Trophoblast cell (in vitro differentiated cells and primary cell): ENCODE results near the gene HSD3B1.

ENCODE experiments used
- DNase-seq, 2 donors: peaks; one replicate each; pipeline ENCODE4 v3.0.0-alpha.2; 2016
- H2AFZ ChIP-seq: 2 replicates; pipeline ENCODE4 v1.6.1; 2013; ENCODE audit warnings: low read length, moderate library complexity, mild to moderate bottlenecking; ENCODE audit not compliant: insufficient read depth, poor library complexity
- H2AK5ac ChIP-seq: 2 replicates; pipeline ENCODE4 v1.6.1; 2013; ENCODE audit warnings: mild to moderate bottlenecking, low read length
- H2BK120ac ChIP-seq: 2 replicates; pipeline ENCODE4 v1.6.1; 2013; ENCODE audit warnings: low read length, mild to moderate bottlenecking, moderate library complexity; ENCODE audit not compliant: insufficient read depth, poor library complexity
- H2BK12ac ChIP-seq: 2 replicates; pipeline ENCODE4 v1.6.1; 2013; ENCODE audit warnings: mild to moderate bottlenecking, low read length, moderate library complexity
- H2BK5ac ChIP-seq: 2 replicates; pipeline ENCODE4 v1.6.1; 2013; ENCODE audit warnings: low read length, low read depth, moderate library complexity, mild to moderate bottlenecking; ENCODE audit not compliant: poor library complexity
- H3K14ac ChIP-seq: 2 replicates; pipeline ENCODE4 v1.6.1; 2013; ENCODE audit warnings: mild to moderate bottlenecking, low read length
- H3K18ac ChIP-seq: 2 replicates; pipeline ENCODE4 v1.6.1; 2013; ENCODE audit warnings: mild to moderate bottlenecking, low read length
- H3K23ac ChIP-seq: 2 replicates; pipeline ENCODE4 v1.6.1; 2013; ENCODE audit warnings: low read length
- H3K27ac ChIP-seq: 2 replicates; pipeline ENCODE4 v1.5.1; 2013; ENCODE audit warnings: low read depth, mild to moderate bottlenecking, inconsistent platforms, low read length, moderate library complexity
- H3K27me3 ChIP-seq: 2 replicates; pipeline ENCODE4 v1.6.1; 2013; ENCODE audit warnings: inconsistent platforms, mild to moderate bottlenecking, low read length, moderate library complexity; ENCODE audit not compliant: insufficient read depth
- H3K36me3 ChIP-seq, 2 experiments: 1 replicate in 1 of 2; 2 replicates in 1 of 2; pipeline ENCODE4 v1.6.1; 2013; ENCODE audit warnings: low read length in 2 of 2, mild to moderate bottlenecking in 2 of 2, moderate library complexity in 1 of 2; ENCODE audit not compliant: insufficient read depth in 2 of 2, control insufficient read depth in 1 of 2
- H3K4ac ChIP-seq: 2 replicates; pipeline ENCODE4 v1.6.1; 2013; ENCODE audit warnings: low read depth, mild to moderate bottlenecking, low read length, moderate library complexity
- H3K4me1 ChIP-seq, 2 experiments: 1 replicate in 1 of 2; 2 replicates in 1 of 2; pipeline ENCODE4 v1.6.1; 2013; ENCODE audit warnings: low read length in 2 of 2, mild to moderate bottlenecking in 2 of 2, moderate library complexity in 1 of 2; ENCODE audit not compliant: insufficient read depth in 2 of 2, control insufficient read depth in 1 of 2
- H3K4me2 ChIP-seq: 2 replicates; pipeline ENCODE4 v1.6.1; 2013; ENCODE audit warnings: inconsistent platforms, mild to moderate bottlenecking, low read length, moderate library complexity
- H3K4me3 ChIP-seq: 2 replicates; pipeline ENCODE4 v1.5.1; 2013; ENCODE audit warnings: mild to moderate bottlenecking, low read depth, low read length, inconsistent platforms
- H3K79me1 ChIP-seq: one replicate; pipeline ENCODE4 v1.6.1; 2013; ENCODE audit warnings: low read length
- H3K79me2 ChIP-seq: 2 replicates; pipeline ENCODE4 v1.6.1; 2013; ENCODE audit warnings: low read length, mild to moderate bottlenecking; ENCODE audit not compliant: control insufficient read depth, insufficient read depth, poor library complexity
- H3K9ac ChIP-seq: 2 replicates; pipeline ENCODE4 v1.6.1; 2013; ENCODE audit warnings: mild to moderate bottlenecking, low read length
- H3K9me3 ChIP-seq: 2 replicates; pipeline ENCODE4 v1.6.1; 2013; ENCODE audit warnings: low read depth, mild to moderate bottlenecking, control low read depth, inconsistent platforms, low read length; ENCODE audit not compliant: insufficient read depth
- H4K12ac ChIP-seq: 2 replicates; pipeline ENCODE4 v1.6.1; 2013; ENCODE audit warnings: low read depth, mild to moderate bottlenecking, low read length, moderate library complexity
- H4K8ac ChIP-seq: 2 replicates; pipeline ENCODE4 v1.6.1; 2013; ENCODE audit warnings: low read depth, mild to moderate bottlenecking, low read length, moderate library complexity
- H4K91ac ChIP-seq: one replicate; pipeline ENCODE4 v1.6.1; 2013; ENCODE audit warnings: low read depth, mild to moderate bottlenecking, low read length, moderate library complexity
- WGBS: extraction: QIAGEN DNeasy Blood & Tissue Kit; methylation state at CpG from one replicate; pipeline ENCODE4 v1.1.7; 2013; ENCODE audit warnings: missing lambda C conversion rate; ENCODE audit not compliant: insufficient read length, insufficient coverage; ENCODE audit errors: extremely low coverage; 5-methylcytosine and 5-hydroxymethylcytosine counted together

HSD3B1 gene

DNA sequence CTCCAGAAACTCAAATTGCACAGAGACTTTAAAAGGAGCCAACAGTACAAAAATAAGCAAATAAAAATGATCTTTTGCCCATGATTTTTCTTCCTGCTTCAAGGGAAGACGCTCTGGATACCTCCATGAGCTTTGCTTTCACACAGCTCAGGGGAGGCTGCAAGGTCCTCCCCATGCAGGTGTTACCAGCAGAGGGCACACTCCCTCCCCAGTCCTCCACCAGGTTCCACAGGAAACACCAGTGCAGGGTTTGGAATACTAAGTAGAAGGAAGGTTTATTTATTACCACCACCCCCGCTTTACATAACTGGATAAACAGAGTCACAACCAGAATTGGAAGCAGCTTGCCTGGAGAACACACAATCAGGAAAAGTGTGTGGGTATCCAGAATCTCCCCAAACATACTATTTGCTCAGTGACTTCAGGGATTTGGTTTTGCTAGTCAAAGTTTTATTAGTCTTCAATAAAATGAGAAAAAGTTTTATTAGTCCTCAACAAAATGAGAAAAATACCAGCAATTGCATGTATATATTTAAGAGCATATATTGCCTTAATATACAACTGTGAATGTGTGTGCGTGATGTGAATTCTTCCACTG lies 37.3 kb downstream of the HSD3B1 start:
- Histone ChIP-seq H3K9ac (no peak overlapping the region), H4K8ac (no peak overlapping the region), H3K4ac (no peak overlapping the region), H2BK12ac (no peak overlapping the region), H3K79me2 (no peaks in the 10 kb centered on the region), H3K27me3 (no peaks in the 10 kb centered on the region), H2AK5ac (no peak overlapping the region), H3K23ac (no peak overlapping the region), H3K4me2 (no peak overlapping the region), H2BK120ac (no peak overlapping the region), H3K27ac (no peak overlapping the region), H2AFZ (no peak overlapping the region), H4K12ac (no peak overlapping the region), H3K4me1 (peaks cover 2 to 6% of the 10 kb centered on the region in 2 experiments), H4K91ac (no peak overlapping the region), H3K14ac (no peak overlapping the region), H3K36me3 (no peaks in the 10 kb centered on the region), H3K79me1 (no peaks in the 10 kb centered on the region), H3K4me3 (no peak overlapping the region), H3K18ac (no peak overlapping the region), H2BK5ac (no peak overlapping the region), H3K9me3 (no peaks in the 10 kb centered on the region)
- peak in 1 of 2 donors; percentile 53 for DNase-seq
- no CpG with 5 or more reads among the region's 3 CpGs for WGBS

DNA sequence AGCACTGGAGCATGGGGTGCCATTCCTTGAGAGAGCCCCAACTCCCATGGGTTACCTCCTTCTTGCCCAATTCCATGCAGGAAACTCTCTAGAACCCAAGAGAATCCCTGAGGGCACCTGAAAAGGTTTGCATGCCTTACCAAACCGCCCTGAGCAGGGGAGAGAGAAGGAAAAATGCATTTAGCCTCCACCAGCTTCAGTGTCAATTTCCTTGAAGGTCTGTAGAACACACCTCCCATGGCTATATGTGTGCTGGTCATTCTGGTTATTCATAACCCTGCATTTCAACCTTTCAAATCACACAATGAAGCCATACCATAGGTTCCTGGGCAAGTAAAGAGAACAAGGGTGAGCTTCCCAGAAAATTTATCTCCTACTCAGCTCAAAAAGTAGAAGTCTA lies 39.6 kb downstream of the HSD3B1 start:
- H4K8ac ChIP-seq = no peak overlapping the region
- WGBS = no CpG with 5 or more reads among the region's 1 CpG
- H3K4ac ChIP-seq = no peak overlapping the region
- H3K9ac ChIP-seq = no peak overlapping the region
- H3K79me2 ChIP-seq = no peaks in the 10 kb centered on the region
- H3K27ac ChIP-seq = no peak overlapping the region
- no peak overlapping the region for H3K18ac ChIP-seq
- H3K23ac ChIP-seq = no peak overlapping the region
- no peaks in the 10 kb centered on the region for H3K36me3 ChIP-seq
- no peak overlapping the region for H3K4me3 ChIP-seq
- peaks cover 0 to 3% of the 10 kb centered on the region in 2 experiments for H3K4me1 ChIP-seq
- no peak overlapping the region for H3K4me2 ChIP-seq
- no peak overlapping the region for H2BK12ac ChIP-seq
- no peaks in the 10 kb centered on the region for H3K27me3 ChIP-seq
- H3K14ac ChIP-seq = no peak overlapping the region
- no peak overlapping the region for H2BK5ac ChIP-seq
- H4K12ac ChIP-seq = no peak overlapping the region
- H2AK5ac ChIP-seq = no peak overlapping the region
- H2BK120ac ChIP-seq = no peak overlapping the region
- no peaks in the 10 kb centered on the region for H3K9me3 ChIP-seq
- H2AFZ ChIP-seq = no peak overlapping the region
- no peaks in the 10 kb centered on the region for H3K79me1 ChIP-seq
- peak; percentile 55 to 77 for DNase-seq
- H4K91ac ChIP-seq = no peak overlapping the region

DNA sequence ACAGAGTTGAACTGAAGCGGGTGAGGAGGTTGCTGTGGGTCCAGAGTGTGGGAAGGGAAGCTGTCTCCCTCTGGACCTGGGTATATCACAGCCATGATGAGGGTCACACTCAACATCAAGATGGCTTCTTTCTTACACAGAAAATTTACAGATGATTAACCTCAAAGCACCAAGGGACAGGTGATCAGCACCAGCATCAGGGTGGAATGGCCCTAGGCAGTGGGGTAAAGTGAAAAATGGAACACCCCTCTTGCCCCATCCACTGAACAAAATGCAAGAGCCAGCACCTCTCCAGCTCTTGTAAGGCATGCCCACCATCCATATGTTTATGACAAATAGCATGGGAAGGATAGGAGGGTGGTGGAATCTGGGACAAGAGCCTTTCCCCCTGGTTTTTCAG lies 40.3 kb downstream of the HSD3B1 start:
- peak; percentile 69 to 80 for DNase-seq
- no CpG with 5 or more reads among the region's 1 CpG for WGBS

GRCh38 chr1:119547805-119548204 lies 40.8 kb downstream of the HSD3B1 start:
- no peaks in the 10 kb centered on the region for H3K9me3 ChIP-seq
- no peak overlapping the region for H3K9ac ChIP-seq
- H3K23ac ChIP-seq = no peak overlapping the region
- H3K4me2 ChIP-seq = no peak overlapping the region
- peak overlapping the region; percentile 18 for H2BK12ac ChIP-seq
- no peak overlapping the region for H2AK5ac ChIP-seq
- no peak overlapping the region for H3K27ac ChIP-seq
- no peak for DNase-seq
- no peaks in the 10 kb centered on the region for H3K79me2 ChIP-seq
- H3K27me3 ChIP-seq = no peaks in the 10 kb centered on the region
- no peak overlapping the region for H3K14ac ChIP-seq
- H3K79me1 ChIP-seq = peaks cover 2% of the 10 kb centered on the region
- no peak overlapping the region for H3K18ac ChIP-seq
- no peak overlapping the region for H3K4me3 ChIP-seq
- no peak overlapping the region for H2BK120ac ChIP-seq
- no peak overlapping the region for H3K4ac ChIP-seq
- no peak overlapping the region for H2AFZ ChIP-seq
- WGBS = no CpG with 5 or more reads among the region's 7 CpGs
- H4K12ac ChIP-seq = no peak overlapping the region
- H4K91ac ChIP-seq = peak overlapping the region; percentile 39
- no peak overlapping the region for H4K8ac ChIP-seq
- H2BK5ac ChIP-seq = no peak overlapping the region
- H3K36me3 ChIP-seq = no peaks in the 10 kb centered on the region
- H3K4me1 ChIP-seq = peaks cover 0 to under 1% of the 10 kb centered on the region in 2 experiments

More for the DNA sequence above, 40.3 kb downstream of the HSD3B1 start:
- Histone ChIP-seq H3K4me1 (peaks cover 0 to 3% of the 10 kb centered on the region in 2 experiments), H2AK5ac (no peak overlapping the region), H2AFZ (no peak overlapping the region), H3K23ac (no peak overlapping the region), H3K4me2 (no peak overlapping the region), H4K8ac (no peak overlapping the region), H4K12ac (no peak overlapping the region), H3K4me3 (no peak overlapping the region), H3K14ac (no peak overlapping the region), H4K91ac (no peak overlapping the region), H3K27me3 (no peaks in the 10 kb centered on the region), H3K79me1 (no peaks in the 10 kb centered on the region), H3K9me3 (no peaks in the 10 kb centered on the region), H3K79me2 (no peaks in the 10 kb centered on the region), H2BK120ac (no peak overlapping the region), H3K27ac (no peak overlapping the region), H3K4ac (no peak overlapping the region), H3K18ac (no peak overlapping the region), H2BK5ac (no peak overlapping the region), H3K9ac (no peak overlapping the region), H2BK12ac (no peak overlapping the region), H3K36me3 (no peaks in the 10 kb centered on the region)
